Measurements from ENCODE around the gene TRIM59. TPM values are rescaled to one million over a fixed set of nuclear protein-coding genes. Genes with fewer than 3 reads are reported as not detected.

TRIM59 gene
- total RNA-seq, 4 donors from 2014 or later: 1.7 to 6.7 (median 4.1) TPM

GRCh38 chr3:160413613-160414248 is 35.9 kb downstream of the TRIM59 start:
- Histone ChIP-seq H3K4me1 (no peaks in the 10 kb centered on the region), H3K9me3 (no peaks in the 10 kb centered on the region), H3K36me3 (peaks cover 0 to 47% (median 0%) of the 10 kb centered on the region in 3 donors), H3K27ac (no peak overlapping the region), H3K4me3 (no peak overlapping the region), H3K27me3 (no peaks in the 10 kb centered on the region)
- peak in 1 of 3 donors; percentile 82 for DNase-seq
- TF ChIP-seq CTCF (IDR thresholded peaks at IDR 0.05) (peak; percentile 42 to 93 (median 87)), POLR2A (IDR thresholded peaks at IDR 0.05) (no peak)

- TF ChIP-seq CTCF (IDR thresholded peaks at IDR 0.05): no peak
- Histone ChIP-seq H3K27ac (no peak overlapping the region), H3K27me3 (no peaks in the 10 kb centered on the region), H3K4me3 (no peak overlapping the region), H3K4me1 (no peaks in the 10 kb centered on the region), H3K36me3 (peaks cover 0 to 41% (median 0%) of the 10 kb centered on the region in 3 donors), H3K9me3 (no peaks in the 10 kb centered on the region)
- no peak for DNase-seq
Observed at GRCh38 chr3:160412477-160412876, 37.1 kb downstream of the TRIM59 start.

GRCh38 chr3:160409812-160410610 is 39.6 kb downstream of the TRIM59 start:
- Histone ChIP-seq H3K27ac (no peak overlapping the region), H3K4me3 (no peak overlapping the region)

GRCh38 chr3:160403796-160404470 is 45.7 kb downstream of the TRIM59 start:
- TF ChIP-seq POLR2A (IDR thresholded peaks at IDR 0.05) (no peak), CTCF (IDR thresholded peaks at IDR 0.05) (no peak)
- Histone ChIP-seq H3K27ac (no peak overlapping the region), H3K4me3 (peak overlapping the region in 1 of 4 donors; percentile 78)

More at GRCh38 chr3:160409812-160410610, 39.6 kb downstream of the TRIM59 start:
- no peaks in the 10 kb centered on the region for H3K4me1 ChIP-seq
- TF ChIP-seq CTCF (IDR thresholded peaks at IDR 0.05): no peak
- TF ChIP-seq POLR2A (IDR thresholded peaks at IDR 0.05): no peak
- H3K9me3 ChIP-seq: no peaks in the 10 kb centered on the region
- DNase-seq: no peak
- no peaks in the 10 kb centered on the region for H3K27me3 ChIP-seq
- peaks cover 0 to 23% (median 0%) of the 10 kb centered on the region in 3 donors for H3K36me3 ChIP-seq

GRCh38 chr3:160403028-160403545 is 46.5 kb downstream of the TRIM59 start:
- peak overlapping the region in 2 of 4 donors; percentile 75 to 78 for H3K4me3 ChIP-seq

More at GRCh38 chr3:160403796-160404470, 45.7 kb downstream of the TRIM59 start:
- H3K27me3 ChIP-seq: no peaks in the 10 kb centered on the region
- H3K4me1 ChIP-seq: peaks cover 0 to 7% (median 0%) of the 10 kb centered on the region in 4 donors
- DNase-seq: no peak
- no peaks in the 10 kb centered on the region for H3K9me3 ChIP-seq
- no peaks in the 10 kb centered on the region for H3K36me3 ChIP-seq

More at GRCh38 chr3:160403028-160403545, 46.5 kb downstream of the TRIM59 start:
- H3K9me3 ChIP-seq: no peaks in the 10 kb centered on the region
- no peak overlapping the region for H3K27ac ChIP-seq
- TF ChIP-seq CTCF (IDR thresholded peaks at IDR 0.05) (no peak), POLR2A (IDR thresholded peaks at IDR 0.05) (no peak)
- no peak for DNase-seq
- peaks cover 0 to 7% (median 6%) of the 10 kb centered on the region in 4 donors for H3K4me1 ChIP-seq
- H3K27me3 ChIP-seq: no peaks in the 10 kb centered on the region
- no peaks in the 10 kb centered on the region for H3K36me3 ChIP-seq
